H9 (cell line): Measurements from ENCODE around the gene GDNF. TPM values are rescaled to one million over a fixed set of nuclear protein-coding genes. Genes with fewer than 3 reads are reported as not detected.

Experiments
- DNase-seq: peaks from one replicate; pipeline ENCODE4 v3.0.0-alpha.2; 2017
- H2AFZ ChIP-seq: one replicate; pipeline ENCODE4 v1.6.1; 2013; ENCODE audit warnings: mild to moderate bottlenecking, low read length, control low read depth, moderate library complexity
- H2AK5ac ChIP-seq: 2 replicates; pipeline ENCODE4 v1.6.1; 2013; ENCODE audit warnings: low read length, control low read depth, mixed read lengths; ENCODE audit not compliant: insufficient read length
- H2BK120ac ChIP-seq: one replicate; pipeline ENCODE4 v1.6.1; 2013; ENCODE audit warnings: low read depth, mild to moderate bottlenecking, low read length, control low read depth, inconsistent platforms; ENCODE audit not compliant: poor library complexity, severe bottlenecking
- H2BK12ac ChIP-seq: 2 replicates; pipeline ENCODE4 v1.6.1; 2013; ENCODE audit warnings: low read length, control low read depth, mixed read lengths, low read depth; ENCODE audit not compliant: insufficient read length
- H2BK15ac ChIP-seq: 2 replicates; pipeline ENCODE4 v1.6.1; 2013; ENCODE audit warnings: low read depth, low read length, control low read depth
- H2BK20ac ChIP-seq: one replicate; pipeline ENCODE4 v1.6.1; 2013; ENCODE audit warnings: low read depth, mild to moderate bottlenecking, low read length, control low read depth, inconsistent platforms; ENCODE audit not compliant: poor library complexity, severe bottlenecking
- H2BK5ac ChIP-seq: 2 replicates; pipeline ENCODE4 v1.6.1; 2013; ENCODE audit warnings: low read length, control low read depth, mixed read lengths; ENCODE audit not compliant: insufficient read length
- H3K14ac ChIP-seq: 2 replicates; pipeline ENCODE4 v1.6.1; 2013; ENCODE audit warnings: low read length, control low read depth; ENCODE audit not compliant: insufficient read depth
- H3K18ac ChIP-seq: 2 replicates; pipeline ENCODE4 v1.6.1; 2013; ENCODE audit warnings: low read depth, mild to moderate bottlenecking, mixed read lengths, low read length, control low read depth; ENCODE audit not compliant: insufficient read length
- H3K23ac ChIP-seq: 2 replicates; pipeline ENCODE4 v1.6.1; 2013; ENCODE audit warnings: low read length, control low read depth, mixed read lengths, low read depth; ENCODE audit not compliant: insufficient read length
- H3K23me2 ChIP-seq: 2 replicates; pipeline ENCODE4 v1.6.1; 2013; ENCODE audit warnings: low read depth, mild to moderate bottlenecking, mixed read lengths, low read length, control low read depth; ENCODE audit not compliant: insufficient read length, poor library complexity, severe bottlenecking
- H3K27ac ChIP-seq: 2 replicates; pipeline ENCODE4 v1.5.1; 2013; ENCODE audit warnings: low read length, control low read depth, mixed read lengths, low read depth; ENCODE audit not compliant: insufficient read length
- H3K27me3 ChIP-seq: 2 replicates; pipeline ENCODE4 v1.6.1; 2013; ENCODE audit warnings: low read length, control low read depth, inconsistent platforms; ENCODE audit not compliant: insufficient read depth
- H3K4ac ChIP-seq: 2 replicates; pipeline ENCODE4 v1.6.1; 2013; ENCODE audit warnings: low read depth, mild to moderate bottlenecking, control low read depth, inconsistent platforms, low read length, moderate library complexity
- H3K4me1 ChIP-seq: 2 replicates; pipeline ENCODE4 v1.6.1; 2013; ENCODE audit warnings: low read length, control low read depth, inconsistent platforms; ENCODE audit not compliant: insufficient read depth
- H3K4me2 ChIP-seq: 2 replicates; pipeline ENCODE4 v1.6.1; 2013; ENCODE audit warnings: low read length, control low read depth, mixed read lengths; ENCODE audit not compliant: insufficient read length, insufficient read depth
- H3K56ac ChIP-seq: 2 replicates; pipeline ENCODE4 v1.6.1; 2013; ENCODE audit warnings: low read depth, mild to moderate bottlenecking, mixed read lengths, low read length, control low read depth; ENCODE audit not compliant: insufficient read length
- H3K79me1 ChIP-seq: 2 replicates; pipeline ENCODE4 v1.6.1; 2013; ENCODE audit warnings: low read depth, mild to moderate bottlenecking, moderate library complexity, low read length, control low read depth, inconsistent platforms; ENCODE audit not compliant: insufficient read depth, poor library complexity, severe bottlenecking
- H3K79me2 ChIP-seq: 2 replicates; pipeline ENCODE4 v1.6.1; 2013; ENCODE audit warnings: low read length, control low read depth, inconsistent platforms; ENCODE audit not compliant: insufficient read depth
- H3K9ac ChIP-seq: 2 replicates; pipeline ENCODE4 v1.6.1; 2013; ENCODE audit warnings: low read length, control low read depth, mixed read lengths; ENCODE audit not compliant: insufficient read length; ENCODE audit errors: extremely low read depth
- H3K9me3 ChIP-seq: one replicate; pipeline ENCODE4 v1.6.1; 2013; ENCODE audit warnings: low read depth, low read length, inconsistent platforms; ENCODE audit not compliant: control insufficient read depth
- H3T11ph ChIP-seq: one replicate; pipeline ENCODE4 v1.6.1; 2013; ENCODE audit warnings: mild to moderate bottlenecking, low read length, control low read depth, inconsistent platforms
- H4K20me1 ChIP-seq: one replicate; pipeline ENCODE4 v1.6.1; 2013; ENCODE audit not compliant: control insufficient read depth, insufficient read length, insufficient read depth
- H4K5ac ChIP-seq: 2 replicates; pipeline ENCODE4 v1.6.1; 2013; ENCODE audit warnings: low read depth, mild to moderate bottlenecking, mixed read lengths, low read length, control low read depth; ENCODE audit not compliant: insufficient read length
- H4K8ac ChIP-seq: replicated peaks from 2 replicates; pipeline ENCODE4 v1.6.1; 2013; ENCODE audit warnings: low read length, control low read depth, mixed read lengths, low read depth; ENCODE audit not compliant: insufficient read length
- H4K91ac ChIP-seq: 2 replicates; pipeline ENCODE4 v1.6.1; 2013; ENCODE audit warnings: low read depth, mild to moderate bottlenecking, moderate library complexity, mixed read lengths, low read length, control low read depth; ENCODE audit not compliant: insufficient read length
- H3K27ac Mint-ChIP-seq, 3 experiments: 2 replicates in 2 of 3; 3 replicates in 1 of 3; pipeline ENCODE4 v1.8.0; 2020 to 2021; ENCODE audit warnings: mixed read lengths in 3 of 3, mild to moderate bottlenecking in 1 of 3, moderate library complexity in 1 of 3
- H3K27me3 Mint-ChIP-seq: 2 replicates; pipeline ENCODE4 v1.8.0; 2021; ENCODE audit warnings: low read depth, mild to moderate bottlenecking, moderate library complexity, mixed read lengths
- H3K36me3 Mint-ChIP-seq, 3 experiments: 2 replicates in 2 of 3; 3 replicates in 1 of 3; pipeline ENCODE4 v1.8.0; 2020 to 2021; ENCODE audit warnings: low read depth in 3 of 3, mixed read lengths in 3 of 3; ENCODE audit not compliant: insufficient read depth in 1 of 3
- H3K4me1 Mint-ChIP-seq, 2 experiments: 2 replicates each; pipeline ENCODE4 v1.8.0; 2020; ENCODE audit warnings: mixed read lengths in 2 of 2
- H3K4me3 Mint-ChIP-seq, 2 experiments: 2 replicates in 1 of 2; 3 replicates in 1 of 2; pipeline ENCODE4 v1.8.0; 2020 to 2021; ENCODE audit warnings: mild to moderate bottlenecking in 2 of 2, mixed read lengths in 2 of 2, moderate library complexity in 1 of 2
- H3K9me3 Mint-ChIP-seq, 2 experiments: 2 replicates in 1 of 2; 3 replicates in 1 of 2; pipeline ENCODE4 v1.8.0; 2020; ENCODE audit warnings: mild to moderate bottlenecking in 2 of 2, mixed read lengths in 2 of 2, moderate library complexity in 1 of 2
- CTCF ChIP-seq: fragments of 200-600 bp; sonication (generic); conservative IDR thresholded peaks from 3 replicates; pipeline ENCODE4 v1.8.0; 2021; ENCODE audit warnings: antibody characterized with exemption, mild to moderate bottlenecking
- WGBS: extraction: QIAGEN DNeasy Blood & Tissue Kit; methylation state at CpG from one replicate; pipeline ENCODE4 v1.1.7; 2013; ENCODE audit warnings: missing lambda C conversion rate, low lambda C conversion rate, mixed read lengths; ENCODE audit not compliant: insufficient read length; ENCODE audit errors: extremely low coverage; 5-methylcytosine and 5-hydroxymethylcytosine counted together
- total RNA-seq: library from RNA; stranded (reverse); gene quantifications from 2 replicates; pipeline ENCODE4 v1.2.1, GENCODE V29; 2021

GDNF gene
- total RNA-seq, 1 experiment from 2014 or later, result not detected

- Histone ChIP-seq H3K27me3 (no peaks in the 10 kb centered on the region), H3K79me1 (no peaks in the 10 kb centered on the region), H3K14ac (no peak overlapping the region), H3K79me2 (no peaks in the 10 kb centered on the region), H4K20me1 (no peaks in the 10 kb centered on the region), H2BK5ac (no peak overlapping the region), H3K9me3 (no peaks in the 10 kb centered on the region), H3K27ac (no peak overlapping the region), H3K9ac (no peak overlapping the region), H4K8ac (no peak overlapping the region), H3K4me2 (no peak overlapping the region), H2AFZ (no peak overlapping the region), H3K23ac (no peak overlapping the region), H3T11ph (no peak overlapping the region), H2AK5ac (no peak overlapping the region), H3K18ac (no peak overlapping the region), H4K91ac (no peak overlapping the region), H2BK120ac (no peak overlapping the region), H3K4ac (no peak overlapping the region), H4K5ac (no peak overlapping the region), H3K4me1 (peaks cover 3% of the 10 kb centered on the region; the same call in 1 of the 2 replicates), H2BK15ac (no peak overlapping the region), H3K23me2 (no peaks in the 10 kb centered on the region), H2BK12ac (no peak overlapping the region), H2BK20ac (no peak overlapping the region), H3K56ac (no peak overlapping the region)
- DNase-seq, result no peak
- Mint-ChIP-seq H3K36me3 (peaks cover 0 to 2% (median 0%) of the 10 kb centered on the region in 3 experiments; a peak in 1 of 7 replicates), H3K4me1 (peaks cover 13 to 17% of the 10 kb centered on the region in 2 experiments), H3K9me3 (no peaks in the 10 kb centered on the region; a peak in 1 of 5 replicates), H3K27ac (no peak overlapping the region), H3K4me3 (no peak overlapping the region), H3K27me3 (no peaks in the 10 kb centered on the region)
- no peak for TF ChIP-seq CTCF
- no CpG with 5 or more reads among the region's 3 CpGs for WGBS
These were observed 23.5 kb downstream of the GDNF start for GRCh38 chr5:37816331-37816730.
